Fibroblast of lung (primary cell): Measurements from ENCODE around the gene SDHB. TPM values are rescaled to one million over a fixed set of nuclear protein-coding genes. Genes with fewer than 3 reads are reported as not detected.

Experiments used
- DNase-seq, 2 donors: peaks; one replicate each; pipeline versions ENCODE4 v3.0.0 to v3.0.0-alpha.2; 2010; ENCODE audit warnings: low read depth in 2 of 2
- H2AFZ ChIP-seq: 2 replicates; pipeline ENCODE4 v1.5.1; 2012; ENCODE audit warnings: low read length, control low read depth, inconsistent platforms
- H3K27ac ChIP-seq: 2 replicates; pipeline ENCODE4 v1.5.1; 2011; ENCODE audit warnings: low read length, control low read depth; ENCODE audit not compliant: insufficient read depth
- H3K27me3 ChIP-seq: 2 replicates; pipeline ENCODE4 v1.5.1; 2011; ENCODE audit warnings: mild to moderate bottlenecking, low read length; ENCODE audit not compliant: control insufficient read depth, insufficient read depth
- H3K36me3 ChIP-seq: 2 replicates; pipeline ENCODE4 v1.5.1; 2011; ENCODE audit warnings: low read length; ENCODE audit not compliant: control insufficient read depth, insufficient read depth
- H3K4me1 ChIP-seq: 2 replicates; pipeline ENCODE4 v1.5.1; 2011; ENCODE audit warnings: low read length; ENCODE audit not compliant: control insufficient read depth, insufficient read depth; ENCODE audit errors: extremely low read depth
- H3K4me2 ChIP-seq: 2 replicates; pipeline ENCODE4 v1.5.1; 2011; ENCODE audit warnings: low read length, control low read depth; ENCODE audit not compliant: insufficient read depth; ENCODE audit errors: extremely low read depth
- H3K4me3 ChIP-seq, 4 experiments: fragments of 200-600 bp in 1 of 4; sonication (generic) in 1 of 4; replicated peaks in 1 of 4; 2 replicates each; pipeline ENCODE4 v1.5.1; 2011 to 2016; ENCODE audit warnings: low read length in 4 of 4, low read depth in 3 of 4, mild to moderate bottlenecking in 3 of 4, control low read depth in 2 of 4, inconsistent platforms in 1 of 4, mixed read lengths in 1 of 4; ENCODE audit not compliant: insufficient read depth in 1 of 4; ENCODE audit errors: control extremely low read depth in 1 of 4
- H3K79me2 ChIP-seq: 2 replicates; pipeline ENCODE4 v1.5.1; 2012; ENCODE audit warnings: mild to moderate bottlenecking, low read length, inconsistent platforms; ENCODE audit not compliant: control insufficient read depth, insufficient read depth
- H3K9ac ChIP-seq: 2 replicates; pipeline ENCODE4 v1.5.1; 2011; ENCODE audit warnings: mild to moderate bottlenecking, low read length, control low read depth; ENCODE audit not compliant: insufficient read depth
- H3K9me3 ChIP-seq: 2 replicates; pipeline ENCODE4 v1.5.1; 2012; ENCODE audit warnings: low read depth, low read length; ENCODE audit not compliant: control insufficient read depth, insufficient read depth
- H4K20me1 ChIP-seq: 2 replicates; pipeline ENCODE4 v1.5.1; 2011; ENCODE audit warnings: low read length; ENCODE audit not compliant: control insufficient read depth, insufficient read depth; ENCODE audit errors: extremely low read depth
- CTCF ChIP-seq, 2 donors: IDR thresholded peaks in 1 of 2; conservative IDR thresholded peaks in 1 of 2; 1 replicate in 1 of 2; 2 replicates in 1 of 2; pipeline ENCODE4 v1.5.1; 2011 to 2012; ENCODE audit warnings: low read length in 2 of 2, control low read depth in 1 of 2, inconsistent platforms in 1 of 2, low read depth in 1 of 2, mild to moderate bottlenecking in 1 of 2
- EZH2 ChIP-seq: IDR thresholded peaks from 2 replicates; pipeline ENCODE4 v1.5.1; 2012; ENCODE audit warnings: low read length, control low read depth, mild to moderate bottlenecking; ENCODE audit errors: missing control alignments
- polyA plus RNA-seq, 2 donors: library from polyadenylated mRNA; depleted of rRNA in 1 of 2; stranded (reverse) in 1 of 2; unstranded in 1 of 2; fragments of >200 nt; gene quantifications; 2 replicates each; pipeline ENCODE4 v1.2.1, GENCODE V29; 2011 to 2012; ENCODE audit warnings: missing spikeins in 1 of 2
- total RNA-seq: library from RNA; depleted of rRNA; stranded (reverse); fragments of >200 nt; gene quantifications from 2 replicates; pipeline ENCODE4 v1.2.1, GENCODE V29; 2014

SDHB gene
- total and polyA plus RNA-seq, 2 donors (not counting 1 experiment from before 2014, with no cell fraction given), result 136 to 170 TPM

- Histone ChIP-seq H3K27ac (peak overlapping the region; percentile 90), H3K79me2 (peaks cover 32% of the 10 kb centered on the region)
- no peak for DNase-seq
Observed at GRCh38 chr1:17053086-17053684, 647 bp downstream of the SDHB start.

GRCh38 chr1:17052641-17053040 lies 1.2 kb downstream of the SDHB start:
- peak overlapping the region; percentile 99 for H3K4me2 ChIP-seq
- H3K27ac ChIP-seq, result no peak overlapping the region
- H3K4me3 ChIP-seq, result peak overlapping the region; percentile 90 to 100 (median 96)
- no peak for DNase-seq
- no peak overlapping the region for H3K9ac ChIP-seq
- TF ChIP-seq EZH2 (no peak), CTCF (conservative IDR thresholded peaks at IDR 0.05 in 1 of 2, IDR thresholded peaks at IDR 0.05 in 1 of 2; ENCODE audit: low read depth in 1 of 2, low read length in 2 of 2) (no peak)
- no peak overlapping the region for H2AFZ ChIP-seq
- no peaks in the 10 kb centered on the region for H3K36me3 ChIP-seq
- no peaks in the 10 kb centered on the region for H3K9me3 ChIP-seq
- no peaks in the 10 kb centered on the region for H4K20me1 ChIP-seq
- H3K79me2 ChIP-seq, result peaks cover 36% of the 10 kb centered on the region
- peaks cover 2% of the 10 kb centered on the region for H3K4me1 ChIP-seq
- H3K27me3 ChIP-seq, result no peaks in the 10 kb centered on the region

More at GRCh38 chr1:17053086-17053684, 647 bp downstream of the SDHB start:
- Histone ChIP-seq H3K27me3 (no peaks in the 10 kb centered on the region), H2AFZ (no peak overlapping the region), H3K36me3 (no peaks in the 10 kb centered on the region), H3K4me1 (peaks cover 2% of the 10 kb centered on the region), H3K9ac (peak overlapping the region; percentile 79), H3K9me3 (no peaks in the 10 kb centered on the region), H4K20me1 (no peaks in the 10 kb centered on the region), H3K4me2 (peak overlapping the region; percentile 99), H3K4me3 (peak overlapping the region; percentile 90 to 100 (median 96))
- TF ChIP-seq CTCF (conservative IDR thresholded peaks at IDR 0.05 in 1 of 2, IDR thresholded peaks at IDR 0.05 in 1 of 2; ENCODE audit: low read depth in 1 of 2, low read length in 2 of 2), result no peak
- no peak for TF ChIP-seq EZH2

GRCh38 chr1:17052038-17052437 lies 1.8 kb downstream of the SDHB start:
- no peak for TF ChIP-seq CTCF (conservative IDR thresholded peaks at IDR 0.05 in 1 of 2, IDR thresholded peaks at IDR 0.05 in 1 of 2; ENCODE audit: low read depth in 1 of 2, low read length in 2 of 2)
- TF ChIP-seq EZH2, result no peak
- Histone ChIP-seq H4K20me1 (no peaks in the 10 kb centered on the region), H3K4me1 (peaks cover 2% of the 10 kb centered on the region), H3K36me3 (no peaks in the 10 kb centered on the region), H2AFZ (no peak overlapping the region), H3K9ac (no peak overlapping the region), H3K79me2 (peaks cover 36% of the 10 kb centered on the region), H3K27ac (no peak overlapping the region), H3K27me3 (no peaks in the 10 kb centered on the region), H3K4me2 (no peak overlapping the region), H3K9me3 (no peaks in the 10 kb centered on the region), H3K4me3 (no peak overlapping the region)
- DNase-seq, result no peak
